Stimulated activated CD4-positive, alpha-beta T cell treated with anti-CD3 and anti-CD28 coated beads, Interleukin-4, amount 100 ng/mL, for 4 hours (primary cell): Measurements from ENCODE around the gene LRRC23.

Source experiments
- DNase-seq, 2 experiments: peaks; one replicate each; pipeline ENCODE4 v3.0.0-alpha.2; 2020

Gene LRRC23

GRCh38 chr12:6928703-6929407 lies 24.2 kb downstream of the LRRC23 start:
- no peak for DNase-seq

DNA sequence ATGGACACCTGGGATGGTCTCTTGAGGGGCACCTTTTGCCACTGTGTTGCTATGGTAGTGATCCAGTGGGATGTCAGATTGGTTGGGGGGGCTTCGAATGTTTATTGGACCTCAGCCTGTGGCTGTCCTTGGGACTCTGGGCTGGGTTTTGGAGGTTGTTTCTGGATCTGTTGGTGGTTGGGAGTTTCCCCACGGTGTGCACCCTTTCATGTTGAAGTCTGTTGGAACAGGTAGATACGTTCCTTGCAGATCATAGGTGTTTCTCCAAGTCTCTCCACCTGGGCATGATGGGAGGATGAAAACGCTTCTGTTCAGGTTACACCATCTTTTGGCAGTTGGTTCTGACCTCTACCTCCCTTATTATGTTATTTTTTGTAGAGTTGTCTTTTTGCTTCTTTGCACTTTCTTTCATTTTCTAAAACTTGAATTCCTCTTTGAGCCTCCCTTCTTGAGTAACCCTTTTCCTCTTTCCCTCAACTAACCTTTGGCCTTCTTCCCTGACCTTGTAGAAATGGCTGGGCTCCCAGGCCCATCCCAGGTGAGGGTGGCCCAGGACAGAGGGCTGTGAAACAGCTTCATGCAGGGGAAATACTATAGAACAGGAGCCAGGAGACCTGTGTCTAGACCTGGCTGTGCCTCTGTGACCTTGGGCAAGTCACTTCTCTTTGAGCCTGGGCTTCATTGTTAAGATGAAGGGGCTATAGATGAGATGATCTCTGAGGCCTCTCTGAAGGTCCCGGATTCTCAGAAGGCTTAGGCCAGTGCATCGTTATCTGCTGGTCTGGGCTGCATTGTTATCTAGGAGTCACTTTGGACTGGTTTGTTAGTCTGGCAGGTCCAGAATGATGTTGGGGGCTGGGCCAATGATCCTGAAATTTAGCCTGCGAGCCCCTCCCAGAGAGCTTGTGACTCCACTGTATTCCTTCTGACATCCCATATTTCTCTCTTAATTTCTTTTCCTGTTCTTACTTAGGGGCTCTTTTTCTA lies 25.1 kb downstream of the LRRC23 start:
- no peak for DNase-seq

DNA sequence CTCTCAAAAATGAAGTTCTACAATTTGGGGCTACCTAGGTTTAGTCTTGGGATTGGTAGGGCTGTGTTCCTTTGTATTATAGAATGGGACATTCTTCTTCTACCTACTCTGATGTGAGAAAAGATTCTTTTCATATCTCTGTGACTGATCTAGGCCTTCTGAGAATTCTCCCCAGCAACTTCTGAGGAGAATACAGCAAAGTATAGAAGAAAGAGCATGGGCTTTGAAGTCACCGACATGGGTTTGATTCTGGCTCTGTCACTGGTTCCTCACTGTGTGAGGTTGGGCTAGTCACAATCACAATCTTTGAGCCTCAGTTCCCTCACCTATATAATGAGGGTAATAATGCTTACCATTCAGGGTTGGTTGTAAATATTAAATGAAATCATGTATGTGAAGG lies 28.1 kb downstream of the LRRC23 start:
- DNase-seq: no peak

GRCh38 chr12:6934110-6934509 lies 29.5 kb downstream of the LRRC23 start:
- no peak for DNase-seq

- DNase-seq: no peak
These were observed 31.0 kb downstream of the LRRC23 start for GRCh38 chr12:6935371-6936193.

GRCh38 chr12:6936194-6936635 lies 31.6 kb downstream of the LRRC23 start:
- DNase-seq: no peak

DNA sequence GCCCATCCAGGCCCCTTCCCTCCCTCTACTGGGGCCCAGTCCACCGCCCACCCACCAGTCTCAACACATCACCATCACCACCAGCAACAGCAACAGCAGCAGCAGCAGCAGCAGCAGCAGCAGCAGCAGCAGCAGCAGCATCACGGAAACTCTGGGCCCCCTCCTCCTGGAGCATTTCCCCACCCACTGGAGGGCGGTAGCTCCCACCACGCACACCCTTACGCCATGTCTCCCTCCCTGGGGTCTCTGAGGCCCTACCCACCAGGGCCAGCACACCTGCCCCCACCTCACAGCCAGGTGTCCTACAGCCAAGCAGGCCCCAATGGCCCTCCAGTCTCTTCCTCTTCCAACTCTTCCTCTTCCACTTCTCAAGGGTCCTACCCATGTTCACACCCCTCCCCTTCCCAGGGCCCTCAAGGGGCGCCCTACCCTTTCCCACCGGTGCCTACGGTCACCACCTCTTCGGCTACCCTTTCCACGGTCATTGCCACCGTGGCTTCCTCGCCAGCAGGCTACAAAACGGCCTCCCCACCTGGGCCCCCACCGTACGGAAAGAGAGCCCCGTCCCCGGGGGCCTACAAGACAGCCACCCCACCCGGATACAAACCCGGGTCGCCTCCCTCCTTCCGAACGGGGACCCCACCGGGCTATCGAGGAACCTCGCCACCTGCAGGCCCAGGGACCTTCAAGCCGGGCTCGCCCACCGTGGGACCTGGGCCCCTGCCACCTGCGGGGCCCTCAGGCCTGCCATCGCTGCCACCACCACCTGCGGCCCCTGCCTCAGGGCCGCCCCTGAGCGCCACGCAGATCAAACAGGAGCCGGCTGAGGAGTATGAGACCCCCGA lies 32.2 kb downstream of the LRRC23 start:
- peak; percentile 62 to 81 for DNase-seq

GRCh38 chr12:6937481-6938352 lies 33.1 kb downstream of the LRRC23 start:
- peak; percentile 88 to 93 for DNase-seq

GRCh38 chr12:6938353-6939190 lies 34.0 kb downstream of the LRRC23 start:
- no peak for DNase-seq

DNA sequence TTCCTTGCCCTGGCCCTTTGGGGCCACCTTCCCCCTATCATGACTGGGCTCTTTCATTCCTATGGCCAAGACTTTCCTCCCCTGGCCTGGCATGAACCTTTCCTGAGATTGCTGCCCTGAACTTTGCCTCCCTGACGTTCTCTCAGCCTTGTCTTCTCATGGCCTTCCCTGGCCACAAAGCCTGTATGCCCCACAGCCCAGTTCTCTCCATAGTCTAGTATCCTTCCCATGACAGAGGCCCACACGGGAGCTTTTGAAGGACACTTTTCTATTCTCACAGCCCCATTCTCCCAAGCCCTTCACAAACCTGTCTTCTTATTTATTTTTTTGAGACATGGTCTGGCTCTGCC lies 34.5 kb downstream of the LRRC23 start:
- DNase-seq: no peak

GRCh38 chr12:6941267-6941666 lies 36.6 kb downstream of the LRRC23 start:
- DNase-seq: no peak

DNA sequence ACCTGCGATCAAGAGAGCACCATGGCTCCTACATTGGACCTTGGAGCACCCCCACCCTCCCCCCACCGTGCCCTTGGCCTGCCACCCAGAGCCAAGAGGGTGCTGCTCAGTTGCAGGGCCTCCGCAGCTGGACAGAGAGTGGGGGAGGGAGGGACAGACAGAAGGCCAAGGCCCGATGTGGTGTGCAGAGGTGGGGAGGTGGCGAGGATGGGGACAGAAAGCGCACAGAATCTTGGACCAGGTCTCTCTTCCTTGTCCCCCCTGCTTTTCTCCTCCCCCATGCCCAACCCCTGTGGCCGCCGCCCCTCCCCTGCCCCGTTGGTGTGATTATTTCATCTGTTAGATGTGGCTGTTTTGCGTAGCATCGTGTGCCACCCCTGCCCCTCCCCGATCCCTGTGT lies 37.2 kb downstream of the LRRC23 start:
- no peak for DNase-seq

DNA sequence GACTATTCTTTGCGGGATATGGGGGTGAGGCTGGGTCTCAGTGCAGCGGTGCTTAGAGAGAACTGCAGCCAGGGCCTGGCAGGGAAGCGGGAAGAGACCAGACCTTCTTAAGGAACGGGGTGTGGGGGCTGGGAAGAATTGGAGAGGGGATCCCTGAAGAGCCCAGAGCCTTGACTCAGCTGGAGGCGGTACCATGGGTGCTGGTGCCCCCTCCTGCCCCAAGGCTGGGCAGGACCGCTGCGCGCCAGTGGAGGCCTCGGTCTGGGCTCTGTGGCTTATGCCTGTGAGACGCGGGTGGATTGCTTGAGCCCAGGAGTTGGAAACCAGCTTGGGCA lies 37.7 kb downstream of the LRRC23 start:
- DNase-seq: no peak

- DNase-seq: peak; percentile 58 to 79
These were observed 38.7 kb downstream of the LRRC23 start for GRCh38 chr12:6943389-6943721.

DNA sequence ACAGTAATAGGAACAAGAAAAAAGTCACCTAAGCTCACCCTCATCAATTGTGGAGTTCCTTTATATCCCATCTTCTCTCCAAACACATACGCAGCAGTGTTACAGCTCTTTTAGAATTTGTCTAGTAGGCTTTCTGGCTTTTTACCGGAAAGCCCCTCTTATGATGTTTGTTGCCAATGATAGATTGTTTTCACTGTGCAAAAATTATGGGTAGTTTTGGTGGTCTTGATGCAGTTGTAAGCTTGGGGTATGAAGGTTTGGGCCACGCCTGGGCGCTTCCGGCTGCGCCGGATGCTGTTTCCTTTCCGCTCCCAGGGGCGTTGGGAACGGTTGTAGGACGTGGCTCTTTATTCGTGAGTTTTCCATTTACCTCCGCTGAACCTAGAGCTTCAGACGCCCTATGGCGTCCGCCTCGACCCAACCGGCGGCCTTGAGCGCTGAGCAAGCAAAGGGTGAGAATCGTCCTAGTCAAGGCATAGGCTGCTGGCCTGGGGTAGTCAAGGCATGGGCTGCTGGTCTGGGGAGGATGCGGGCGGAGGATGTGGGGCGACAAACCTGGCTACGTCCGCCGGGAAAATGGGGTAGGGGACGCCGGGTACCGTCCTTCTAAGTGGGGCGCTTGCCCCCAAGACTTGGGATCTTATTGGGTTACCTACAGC lies 39.2 kb downstream of the LRRC23 start, which contains the start of the genes C12orf57 and RNU7-1:
TSS of gene C12orf57 (plus strand) at position 301 of the 659 bp plus-strand sequence. CDS start at position 401, 100 bp downstream.
TSS of gene RNU7-1 (plus strand) at position 95 of the 659 bp plus-strand sequence.
- DNase-seq: peak; percentile 61 to 67

DNA sequence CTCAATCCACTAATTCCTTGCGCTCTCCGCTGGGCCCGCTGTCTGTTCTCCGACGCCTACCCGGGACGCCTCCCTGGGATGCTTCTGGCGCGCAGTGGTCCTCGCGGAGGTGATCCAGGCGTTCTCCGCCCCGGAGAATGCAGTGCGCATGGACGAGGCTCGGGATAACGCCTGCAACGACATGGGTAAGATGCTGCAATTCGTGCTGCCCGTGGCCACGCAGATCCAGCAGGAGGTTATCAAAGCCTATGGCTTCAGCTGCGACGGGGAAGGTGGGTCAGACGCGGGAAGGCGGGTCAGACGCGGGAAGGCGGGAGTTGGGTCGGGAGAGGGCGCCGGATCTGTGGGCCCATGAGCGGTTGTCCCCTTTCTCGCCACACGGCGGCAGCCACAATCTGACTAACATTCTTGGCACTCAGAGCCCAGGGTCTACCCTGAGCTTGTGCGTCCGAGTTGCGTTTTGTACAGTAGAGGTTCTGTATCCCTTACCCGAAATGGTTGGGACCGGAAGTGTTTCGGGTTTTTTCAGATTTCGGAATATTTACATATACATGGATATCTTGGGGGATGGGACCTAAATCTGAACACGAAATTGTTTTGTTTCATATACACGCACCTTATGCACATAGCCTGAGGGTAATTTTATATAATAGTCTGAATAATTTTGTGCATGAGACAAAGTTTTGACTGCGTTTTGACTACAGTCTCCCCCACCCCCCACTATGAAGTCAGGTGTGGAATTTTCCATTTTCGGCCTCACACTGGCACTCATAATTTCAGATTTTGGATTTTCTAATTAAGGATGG lies 40.0 kb downstream of the LRRC23 start:
- peak; percentile 79 to 84 for DNase-seq

- no peak for DNase-seq
These were observed 41.0 kb downstream of the LRRC23 start for GRCh38 chr12:6945613-6946012.

DNA sequence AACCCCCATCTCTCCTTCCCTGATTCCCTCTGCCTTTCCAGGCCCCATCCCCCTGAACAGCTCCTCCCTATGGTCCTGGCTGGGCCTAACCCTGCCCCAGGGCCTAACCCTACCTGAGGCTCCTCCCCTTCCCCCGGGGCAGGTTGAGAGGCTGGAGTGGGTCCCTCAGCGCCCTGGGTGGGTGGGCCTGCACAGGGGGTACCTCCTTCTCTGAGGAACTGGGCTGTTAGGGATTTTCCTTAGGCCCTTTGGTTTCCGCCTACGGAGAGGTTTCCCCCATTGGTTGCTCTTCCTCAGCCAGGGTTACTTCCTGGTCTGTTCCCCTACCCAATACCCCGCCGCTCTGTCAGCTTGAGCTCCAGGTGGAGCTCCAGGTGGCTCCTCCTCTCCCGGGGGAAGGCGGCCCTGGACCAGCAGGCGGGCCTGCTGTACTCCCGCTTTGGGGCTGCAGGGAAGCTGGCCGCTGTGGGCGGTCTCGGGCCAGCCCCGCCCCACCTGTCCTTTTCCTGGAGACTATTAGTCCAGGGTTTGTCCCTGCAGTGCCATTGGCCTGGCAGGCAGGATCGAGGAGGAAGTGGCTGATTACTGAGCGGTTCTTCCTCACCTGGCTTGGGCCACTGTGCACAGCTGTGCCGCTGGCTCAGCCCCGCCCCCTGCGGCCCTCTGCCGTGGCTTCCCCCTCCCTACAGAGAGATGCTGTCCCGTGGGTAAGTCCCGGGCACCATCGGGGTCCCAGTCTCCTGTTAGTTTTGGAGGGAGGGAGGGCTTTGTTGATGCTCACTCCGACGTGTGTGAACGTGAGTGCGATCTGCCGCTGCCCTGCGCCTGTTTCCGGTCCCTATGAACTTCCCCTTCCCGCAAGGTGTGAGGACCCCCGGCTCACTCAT lies 41.7 kb downstream of the LRRC23 start:
- peak; percentile 47 to 52 for DNase-seq
